Right renal pelvis (tissue), 4 donors: Measurements from ENCODE around the gene IPO11. TPM values are rescaled to one million over a fixed set of nuclear protein-coding genes. Genes with fewer than 3 reads are reported as not detected.
"Not testable (repeated sequence)": the region's sequence is repeated elsewhere in the genome, so short reads cannot be mapped to it uniquely, and the experiment has no call there.

Experiments
- DNase-seq, 4 donors: peaks; one replicate each; pipeline ENCODE4 v3.0.0-alpha.2; 2013; ENCODE audit warnings: low read depth in 4 of 4, low spot score in 3 of 4, missing footprints in 1 of 4
- polyA plus RNA-seq, 4 donors: library from polyadenylated mRNA; unstranded; fragments of 120-200 nt; gene quantifications; one replicate each; pipeline ENCODE4 v1.2.1, GENCODE V29; 2013; ENCODE audit not compliant: insufficient read length in 4 of 4

IPO11 gene
- polyA plus RNA-seq, 4 donors, result 35.7 to 42.6 (median 39.7) TPM

GRCh38 chr5:62565740-62566139 is 153.2 kb downstream of the IPO11 start:
- not testable (repeated sequence) for DNase-seq

GRCh38 chr5:62568143-62568542 is 155.6 kb downstream of the IPO11 start:
- no peak for DNase-seq

GRCh38 chr5:62568800-62569432 is 156.4 kb downstream of the IPO11 start:
- DNase-seq, result no peak

- no peak for DNase-seq
Observed at GRCh38 chr5:62569470-62569869, 156.9 kb downstream of the IPO11 start.

- no peak for DNase-seq
Observed at GRCh38 chr5:62572918-62573514, 160.5 kb downstream of the IPO11 start.

- no peak for DNase-seq
Observed at GRCh38 chr5:62574599-62574998, 162.0 kb downstream of the IPO11 start.

GRCh38 chr5:62575066-62575465 is 162.5 kb downstream of the IPO11 start:
- DNase-seq, result no peak

GRCh38 chr5:62575489-62575888 is 162.9 kb downstream of the IPO11 start:
- DNase-seq, result no peak

GRCh38 chr5:62576570-62577170 is 164.1 kb downstream of the IPO11 start:
- DNase-seq, result no peak

- no peak for DNase-seq
Observed at GRCh38 chr5:62577488-62577887, 164.9 kb downstream of the IPO11 start.

GRCh38 chr5:62578540-62578939 is 166.0 kb downstream of the IPO11 start, which contains the start of gene LRRC70:
Gene LRRC70 (plus strand): TSS chr5:62578819. CDS start chr5:62579439, 620 bp downstream.
- DNase-seq, result peak; percentile 2 to 20 (median 17)

- no peak for DNase-seq
Observed at GRCh38 chr5:62579761-62580160, 167.2 kb downstream of the IPO11 start.

GRCh38 chr5:62581836-62582597 is 169.5 kb downstream of the IPO11 start:
- DNase-seq, result no peak

- no peak for DNase-seq
Observed at GRCh38 chr5:62584391-62584790, 171.8 kb downstream of the IPO11 start.

GRCh38 chr5:62585306-62585705 is 172.7 kb downstream of the IPO11 start:
- DNase-seq, result no peak

- DNase-seq, result no peak
Observed at GRCh38 chr5:62585751-62586150, 173.2 kb downstream of the IPO11 start.

- DNase-seq, result no peak
Observed at GRCh38 chr5:62587737-62588136, 175.2 kb downstream of the IPO11 start.

GRCh38 chr5:62588668-62589067 is 176.1 kb downstream of the IPO11 start:
- no peak for DNase-seq

- DNase-seq, result no peak
Observed at GRCh38 chr5:62589504-62589903, 176.9 kb downstream of the IPO11 start.

GRCh38 chr5:62590387-62590786 is 177.8 kb downstream of the IPO11 start:
- no peak for DNase-seq

- no peak for DNase-seq
Observed at GRCh38 chr5:62592558-62592957, 180.0 kb downstream of the IPO11 start.
